Hepatocyte (in vitro differentiated cells): ENCODE data around the gene PHETA1. TPM values are rescaled to one million over a fixed set of nuclear protein-coding genes. Genes with fewer than 3 reads are reported as not detected.
A peak's percentile ranks its signal among the peaks of the same experiment; 100 is the strongest.

Experiments
- DNase-seq: peaks from one replicate; pipeline ENCODE4 v3.0.0-alpha.2; 2016; ENCODE audit warnings: low spot score
- H2AFZ ChIP-seq: fragments of 200-600 bp; sonication (generic); 2 replicates; pipeline ENCODE4 v1.6.0; 2016; ENCODE audit warnings: antibody characterized with exemption, mild to moderate bottlenecking
- H3K27ac ChIP-seq: fragments of 200-600 bp; sonication (generic); 2 replicates; pipeline ENCODE4 v1.5.1; 2016; ENCODE audit warnings: mild to moderate bottlenecking
- H3K27me3 ChIP-seq: fragments of 200-600 bp; sonication (generic); 2 replicates; pipeline ENCODE4 v1.6.1; 2016
- H3K36me3 ChIP-seq: fragments of 200-600 bp; sonication (generic); replicated peaks from 2 replicates; pipeline ENCODE4 v1.5.1; 2016; ENCODE audit warnings: low read depth; ENCODE audit not compliant: insufficient read depth
- H3K4me1 ChIP-seq: fragments of 200-600 bp; sonication (generic); 2 replicates; pipeline ENCODE4 v1.5.1; 2016; ENCODE audit warnings: mild to moderate bottlenecking, moderate library complexity; ENCODE audit not compliant: insufficient read depth
- H3K4me2 ChIP-seq: fragments of 200-600 bp; sonication (generic); 2 replicates; pipeline ENCODE4 v1.6.0; 2016
- H3K4me3 ChIP-seq: fragments of 200-600 bp; sonication (generic); 2 replicates; pipeline ENCODE4 v1.5.1; 2016; ENCODE audit warnings: mild to moderate bottlenecking
- H3K79me2 ChIP-seq: fragments of 200-600 bp; sonication (generic); 2 replicates; pipeline ENCODE4 v1.6.0; 2017; ENCODE audit warnings: mild to moderate bottlenecking
- H3K9me2 ChIP-seq: fragments of 200-600 bp; sonication (generic); replicated peaks from 2 replicates; pipeline ENCODE4 v1.6.0; 2017; ENCODE audit warnings: mild to moderate bottlenecking; ENCODE audit not compliant: insufficient read depth
- H3K9me3 ChIP-seq: fragments of 200-600 bp; sonication (generic); 2 replicates; pipeline ENCODE4 v1.5.1; 2016; ENCODE audit warnings: low read depth, mild to moderate bottlenecking
- H4K20me1 ChIP-seq: fragments of 200-600 bp; sonication (generic); 2 replicates; pipeline ENCODE4 v1.6.0; 2016; ENCODE audit warnings: mild to moderate bottlenecking; ENCODE audit not compliant: insufficient read depth, poor library complexity, severe bottlenecking
- CTCF ChIP-seq: fragments of 200-600 bp; sonication (generic); IDR thresholded peaks from 2 replicates; pipeline ENCODE4 v1.5.1; 2016; ENCODE audit warnings: antibody characterized with exemption, mild to moderate bottlenecking; ENCODE audit not compliant: poor library complexity
- EZH2 ChIP-seq: fragments of 200-600 bp; sonication (generic); IDR thresholded peaks from 2 replicates; pipeline ENCODE4 v1.6.1; 2016; ENCODE audit warnings: antibody characterized with exemption, mild to moderate bottlenecking, borderline replicate concordance
- EZH2phosphoT487 ChIP-seq: fragments of 200-600 bp; sonication (generic); IDR thresholded peaks from one replicate; pipeline ENCODE4 v1.6.1; 2018; ENCODE audit warnings: antibody characterized with exemption, mild to moderate bottlenecking, low read depth, moderate library complexity; ENCODE audit not compliant: unreplicated experiment, severe bottlenecking
- WGBS: methylation state at CpG from one replicate; pipeline ENCODE4 v1.1.6; 2016; ENCODE audit warnings: low lambda C conversion rate; ENCODE audit errors: missing lambda C conversion rate; 5-methylcytosine and 5-hydroxymethylcytosine counted together
- polyA plus RNA-seq: library from polyadenylated mRNA; unstranded; fragments of >200 nt; fragmentation: Nextera tagmentation; extraction: Ambion mirVana; gene quantifications from 2 replicates; pipeline ENCODE4 v1.2.1, GENCODE V29; 2016
- total RNA-seq: library from RNA; depleted of rRNA; stranded (reverse); fragments of >200 nt; gene quantifications from 2 replicates; pipeline ENCODE4 v1.2.3, GENCODE V29; 2014

Gene PHETA1
- total and polyA plus RNA-seq, 2 experiments from 2014 or later, result 24.6 to 30.9 TPM

- no peak overlapping the region for H3K27ac ChIP-seq
- no peaks in the 10 kb centered on the region for H3K4me1 ChIP-seq
- no peak for DNase-seq
- H3K27me3 ChIP-seq, result no peaks in the 10 kb centered on the region
- 95% methylated on average over 5 of the region's 5 CpGs for WGBS
- no peak overlapping the region for H3K4me3 ChIP-seq
- H3K9me3 ChIP-seq, result no peaks in the 10 kb centered on the region
- no peaks in the 10 kb centered on the region for H3K9me2 ChIP-seq
- no peak overlapping the region for H3K4me2 ChIP-seq
- H3K36me3 ChIP-seq, result no peaks in the 10 kb centered on the region
- H4K20me1 ChIP-seq, result no peaks in the 10 kb centered on the region
- no peaks in the 10 kb centered on the region for H3K79me2 ChIP-seq
- TF ChIP-seq EZH2phosphoT487 (no peak), EZH2 (no peak), CTCF (no peak)
- no peak overlapping the region for H2AFZ ChIP-seq
Measured at GRCh38 chr12:111316671-111317070, 52.2 kb downstream of the PHETA1 start.

DNA sequence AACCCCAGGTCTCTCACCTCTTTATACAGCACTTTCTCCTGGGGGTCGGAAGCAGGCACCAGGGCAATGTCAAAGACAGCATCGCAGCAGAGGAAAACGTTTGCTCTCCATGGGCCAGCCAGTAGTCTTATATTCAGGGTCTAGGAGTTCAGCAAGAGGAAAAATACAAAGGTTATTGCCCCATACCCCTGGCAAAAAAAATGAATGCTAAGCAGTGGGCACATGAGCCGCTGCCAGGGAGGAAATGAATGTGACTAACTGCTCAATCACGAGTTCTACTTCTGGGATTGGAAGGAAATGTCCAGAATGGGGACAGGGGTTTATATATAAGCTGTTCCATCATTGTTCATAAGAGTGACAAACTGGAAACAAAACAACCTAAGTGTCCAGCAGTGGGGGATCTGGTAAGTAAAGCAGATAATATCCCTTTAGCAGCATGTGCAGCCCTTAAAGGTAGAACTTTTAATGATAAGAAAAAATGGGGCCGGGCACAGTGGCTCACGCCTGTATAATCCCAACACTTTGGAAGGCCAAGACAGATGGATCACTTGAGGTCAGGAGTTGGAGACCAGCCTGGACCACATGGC lies 53.8 kb downstream of the PHETA1 start:
- no peaks in the 10 kb centered on the region for H3K9me2 ChIP-seq
- H3K27ac ChIP-seq, result no peak overlapping the region
- no peak for DNase-seq
- no peaks in the 10 kb centered on the region for H3K9me3 ChIP-seq
- H3K4me1 ChIP-seq, result no peaks in the 10 kb centered on the region
- TF ChIP-seq EZH2phosphoT487, result no peak
- no peak for TF ChIP-seq CTCF
- no peak for TF ChIP-seq EZH2
- H2AFZ ChIP-seq, result no peak overlapping the region
- H3K4me3 ChIP-seq, result no peak overlapping the region
- WGBS, result 85% methylated on average over 7 of the region's 7 CpGs
- H3K36me3 ChIP-seq, result no peaks in the 10 kb centered on the region
- no peaks in the 10 kb centered on the region for H3K27me3 ChIP-seq
- H3K4me2 ChIP-seq, result no peak overlapping the region
- no peaks in the 10 kb centered on the region for H3K79me2 ChIP-seq
- H4K20me1 ChIP-seq, result no peaks in the 10 kb centered on the region

- Histone ChIP-seq H3K4me1 (no peaks in the 10 kb centered on the region), H3K4me2 (peak overlapping the region; percentile 60), H3K9me2 (no peaks in the 10 kb centered on the region), H3K27me3 (no peaks in the 10 kb centered on the region), H3K27ac (no peak overlapping the region), H3K9me3 (no peaks in the 10 kb centered on the region), H3K4me3 (no peak overlapping the region), H3K79me2 (no peaks in the 10 kb centered on the region), H3K36me3 (no peaks in the 10 kb centered on the region), H4K20me1 (no peaks in the 10 kb centered on the region), H2AFZ (no peak overlapping the region)
- DNase-seq, result peak; percentile 81
- WGBS, result 3% methylated on average over 8 of the region's 8 CpGs
- TF ChIP-seq CTCF (peak; percentile 90), EZH2phosphoT487 (no peak)
Measured at GRCh38 chr12:111313833-111314259, 55.0 kb downstream of the PHETA1 start.

- DNase-seq, result no peak
- Histone ChIP-seq H3K4me1 (no peaks in the 10 kb centered on the region), H3K9me2 (no peaks in the 10 kb centered on the region), H3K79me2 (no peaks in the 10 kb centered on the region), H2AFZ (no peak overlapping the region), H4K20me1 (no peaks in the 10 kb centered on the region), H3K27me3 (no peaks in the 10 kb centered on the region), H3K4me3 (no peak overlapping the region), H3K4me2 (no peak overlapping the region), H3K9me3 (no peaks in the 10 kb centered on the region), H3K36me3 (no peaks in the 10 kb centered on the region), H3K27ac (no peak overlapping the region)
- WGBS, result 75% methylated on average over 5 of the region's 5 CpGs
- TF ChIP-seq EZH2phosphoT487 (no peak), CTCF (no peak), EZH2 (no peak)
Measured at GRCh38 chr12:111312708-111313107, 56.2 kb downstream of the PHETA1 start.
